GM23248 (cell line): ENCODE data around the gene BCL2. TPM values are rescaled to one million over a fixed set of nuclear protein-coding genes. Genes with fewer than 3 reads are reported as not detected.
A peak's percentile ranks its signal among the peaks of the same experiment; 100 is the strongest.

ENCODE experiments used
- DNase-seq: peaks from one replicate; pipeline ENCODE4 v3.0.0-alpha.2; 2015
- H2AFZ ChIP-seq: fragments of 200-600 bp; sonication (generic); 2 replicates; pipeline ENCODE4 v1.6.1; 2016; ENCODE audit warnings: antibody characterized with exemption
- H3F3A ChIP-seq: fragments of 200-600 bp; sonication (generic); 2 replicates; pipeline ENCODE4 v1.6.1; 2016; ENCODE audit warnings: mild to moderate bottlenecking, antibody characterized with exemption, mixed run types; ENCODE audit not compliant: insufficient read depth
- H3K27ac ChIP-seq: fragments of 200-600 bp; sonication (generic); 2 replicates; pipeline ENCODE4 v1.5.1; 2016; ENCODE audit warnings: mild to moderate bottlenecking
- H3K27me3 ChIP-seq: fragments of 200-600 bp; sonication (generic); replicated peaks from 2 replicates; pipeline ENCODE4 v1.6.1; 2016; ENCODE audit warnings: mild to moderate bottlenecking; ENCODE audit not compliant: insufficient read depth
- H3K36me3 ChIP-seq: fragments of 200-600 bp; sonication (generic); 2 replicates; pipeline ENCODE4 v1.6.1; 2016; ENCODE audit warnings: low read depth, mild to moderate bottlenecking
- H3K4me1 ChIP-seq: fragments of 200-600 bp; sonication (generic); 2 replicates; pipeline ENCODE4 v1.6.1; 2016; ENCODE audit warnings: mild to moderate bottlenecking; ENCODE audit not compliant: insufficient read depth
- H3K4me2 ChIP-seq: fragments of 200-600 bp; sonication (generic); one replicate; pipeline ENCODE4 v1.6.1; 2016; ENCODE audit warnings: mild to moderate bottlenecking; ENCODE audit not compliant: unreplicated experiment
- H3K4me3 ChIP-seq: fragments of 200-600 bp; sonication (generic); 2 replicates; pipeline ENCODE4 v1.5.1; 2016; ENCODE audit warnings: mild to moderate bottlenecking
- H3K79me2 ChIP-seq: fragments of 200-600 bp; sonication (generic); 2 replicates; pipeline ENCODE4 v1.6.1; 2016; ENCODE audit warnings: mild to moderate bottlenecking; ENCODE audit not compliant: insufficient read depth
- H3K9ac ChIP-seq: fragments of 200-600 bp; sonication (generic); 2 replicates; pipeline ENCODE4 v1.6.1; 2016; ENCODE audit warnings: mild to moderate bottlenecking
- H3K9me2 ChIP-seq: fragments of 200-600 bp; sonication (generic); 2 replicates; pipeline ENCODE4 v1.6.1; 2016; ENCODE audit warnings: mixed run types, mild to moderate bottlenecking, moderate library complexity; ENCODE audit not compliant: insufficient read depth
- H3K9me3 ChIP-seq: fragments of 200-600 bp; sonication (generic); one replicate; pipeline ENCODE4 v1.6.1; 2017; ENCODE audit warnings: low read depth
- H4K20me1 ChIP-seq: fragments of 200-600 bp; sonication (generic); 2 replicates; pipeline ENCODE4 v1.6.0; 2016; ENCODE audit not compliant: insufficient read depth
- EZH2 ChIP-seq: fragments of 200-600 bp; sonication (generic); IDR thresholded peaks from 2 replicates; pipeline ENCODE4 v1.6.1; 2018; ENCODE audit warnings: antibody characterized with exemption, mild to moderate bottlenecking; ENCODE audit not compliant: insufficient read depth, poor library complexity, severe bottlenecking
- EZH2phosphoT487 ChIP-seq: fragments of 200-600 bp; sonication (generic); IDR thresholded peaks from 2 replicates; pipeline ENCODE4 v1.6.1; 2018; ENCODE audit warnings: antibody characterized with exemption, moderate library complexity, mild to moderate bottlenecking, low read depth; ENCODE audit not compliant: insufficient read depth
- WGBS, 2 experiments: methylation state at CpG; one replicate each; pipeline ENCODE4 v1.1.6; 2015 to 2017; ENCODE audit warnings: low lambda C conversion rate in 2 of 2, low coverage in 1 of 2; ENCODE audit errors: missing lambda C conversion rate in 2 of 2; 5-methylcytosine and 5-hydroxymethylcytosine counted together
- in situ Hi-C: fragments of 300-500 bp; cut with MboI; formaldehyde crosslinking; loops from 2 replicates; pipeline ENCODE4 v1.15.0; 2020
- polyA plus RNA-seq: library from polyadenylated mRNA; unstranded; fragments of >200 nt; fragmentation: Nextera tagmentation; extraction: Ambion mirVana; gene quantifications from 2 replicates; pipeline ENCODE4 v1.2.1, GENCODE V29; 2016
- total RNA-seq: library from RNA; depleted of rRNA; stranded (reverse); fragments of >200 nt; shearing (Covaris generic); gene quantifications from 2 replicates; pipeline ENCODE4 v1.2.3, GENCODE V29; 2014

The BCL2 gene
- total and polyA plus RNA-seq, 2 experiments from 2014 or later = 0.30 to 1.5 TPM

- peak; percentile 13 for DNase-seq
- no peak overlapping the region for H3K27ac ChIP-seq
- peaks cover 25% of the 10 kb centered on the region for H3F3A ChIP-seq
- no peak overlapping the region for H3K4me3 ChIP-seq
- no peaks in the 10 kb centered on the region for H3K9me3 ChIP-seq
- no peaks in the 10 kb centered on the region for H4K20me1 ChIP-seq
- peaks cover 21% of the 10 kb centered on the region for H3K4me1 ChIP-seq
- no peak overlapping the region for H3K4me2 ChIP-seq
- TF ChIP-seq EZH2 = no peak
- no peak overlapping the region for H2AFZ ChIP-seq
- H3K79me2 ChIP-seq = no peaks in the 10 kb centered on the region
- in situ Hi-C loops = no loop called here
- no peaks in the 10 kb centered on the region for H3K27me3 ChIP-seq
- no peaks in the 10 kb centered on the region for H3K36me3 ChIP-seq
- no peaks in the 10 kb centered on the region for H3K9me2 ChIP-seq
- no peak overlapping the region for H3K9ac ChIP-seq
- 76 to 85% methylated on average over 8 of the region's 8 CpGs for WGBS, 2 experiments
Measured at GRCh38 chr18:63240531-63241316, 78.8 kb downstream of the BCL2 start.

GRCh38 chr18:63238693-63239075 lies 80.9 kb downstream of the BCL2 start:
- Histone ChIP-seq H3K36me3 (no peaks in the 10 kb centered on the region), H3K4me3 (peak overlapping the region; percentile 67), H3K27me3 (no peaks in the 10 kb centered on the region), H3K9me3 (no peaks in the 10 kb centered on the region), H3K9ac (peak overlapping the region; percentile 74), H3K79me2 (no peaks in the 10 kb centered on the region), H4K20me1 (no peaks in the 10 kb centered on the region), H3K4me1 (peaks cover 21% of the 10 kb centered on the region), H3K27ac (peak overlapping the region; percentile 94), H3F3A (peaks cover 25% of the 10 kb centered on the region), H3K4me2 (peak overlapping the region; percentile 94), H3K9me2 (no peaks in the 10 kb centered on the region), H2AFZ (peak overlapping the region; percentile 93)
- in situ Hi-C loops = no loop called here
- TF ChIP-seq EZH2phosphoT487 (no peak), EZH2 (no peak)
- WGBS, 2 experiments = 84 to 87% methylated on average over 9 of the region's 9 CpGs
- no peak for DNase-seq

GRCh38 chr18:63237881-63238692 lies 81.5 kb downstream of the BCL2 start:
- Histone ChIP-seq H3F3A (peaks cover 25% of the 10 kb centered on the region), H3K27ac (peak overlapping the region; percentile 94), H3K9me3 (no peaks in the 10 kb centered on the region), H3K9ac (peak overlapping the region; percentile 74), H3K4me3 (peak overlapping the region; percentile 67), H3K79me2 (no peaks in the 10 kb centered on the region), H3K27me3 (no peaks in the 10 kb centered on the region), H2AFZ (peak overlapping the region; percentile 93), H3K36me3 (no peaks in the 10 kb centered on the region), H3K9me2 (no peaks in the 10 kb centered on the region), H3K4me2 (peak overlapping the region; percentile 94), H4K20me1 (no peaks in the 10 kb centered on the region), H3K4me1 (peaks cover 21% of the 10 kb centered on the region)
- DNase-seq = peak; percentile 92
- TF ChIP-seq EZH2 (no peak), EZH2phosphoT487 (0 out of 2 replicates have a peak, but pooled peaks have one; percentile 19)
- 1% methylated on average over 14 of the region's 14 CpGs for WGBS, 2 experiments
- in situ Hi-C loops = no loop called here

- Histone ChIP-seq H3K27me3 (no peaks in the 10 kb centered on the region), H3K4me3 (peak overlapping the region; percentile 67), H3K79me2 (no peaks in the 10 kb centered on the region), H4K20me1 (no peaks in the 10 kb centered on the region), H3K4me1 (peaks cover 21% of the 10 kb centered on the region), H2AFZ (peak overlapping the region; percentile 93), H3F3A (peaks cover 25% of the 10 kb centered on the region), H3K36me3 (no peaks in the 10 kb centered on the region), H3K4me2 (peak overlapping the region; percentile 94), H3K9me2 (no peaks in the 10 kb centered on the region), H3K9ac (peak overlapping the region; percentile 74), H3K9me3 (no peaks in the 10 kb centered on the region), H3K27ac (peak overlapping the region; percentile 94)
- WGBS, 2 experiments = 7 to 13% methylated on average over 21 of the region's 21 CpGs
- in situ Hi-C loops = no loop called here
- peak; percentile 44 for DNase-seq
- TF ChIP-seq EZH2 (no peak), EZH2phosphoT487 (no peak)
Measured at GRCh38 chr18:63236921-63237846, 82.4 kb downstream of the BCL2 start.
